C4-2B (cell line): ENCODE measurements around the gene TP53TG5.

Source experiments
- H3K27ac ChIP-seq: fragments of 450-650 bp; 2 replicates; pipeline ENCODE4 v1.5.1; 2017
- ZFX ChIP-seq: fragments of 450-650 bp; IDR thresholded peaks from 2 replicates; pipeline ENCODE4 v1.6.1; 2017
- TF ChIP-seq, protein P1 (sequence below): fragments of 450-650 bp; conservative IDR thresholded peaks from 2 replicates; pipeline ENCODE4 v1.5.1; 2017; ENCODE audit warnings: mild to moderate bottlenecking

Gene TP53TG5

DNA sequence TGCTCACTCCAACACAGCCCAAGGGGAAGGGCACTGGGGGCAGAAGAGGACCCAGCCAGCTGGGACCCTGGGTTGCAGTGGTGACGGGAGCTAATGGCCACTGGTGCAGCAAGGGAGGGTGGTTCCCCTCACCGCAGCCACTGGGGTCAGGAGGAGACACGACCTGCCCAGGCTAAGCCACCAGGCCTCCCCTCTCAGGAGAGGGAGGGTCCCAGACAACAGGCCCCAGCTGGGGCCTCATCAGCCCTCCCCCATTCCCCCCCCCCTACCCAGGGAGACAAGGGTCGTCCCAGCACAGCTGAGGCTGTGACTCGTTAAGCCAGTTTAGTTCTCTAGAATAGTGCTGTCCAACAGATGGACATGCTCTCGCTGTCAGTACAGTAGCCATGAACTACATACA is 52.8 kb downstream of the TP53TG5 start:
- H3K27ac ChIP-seq, result no peak overlapping the region
- TF ChIP-seq, protein P1, sequence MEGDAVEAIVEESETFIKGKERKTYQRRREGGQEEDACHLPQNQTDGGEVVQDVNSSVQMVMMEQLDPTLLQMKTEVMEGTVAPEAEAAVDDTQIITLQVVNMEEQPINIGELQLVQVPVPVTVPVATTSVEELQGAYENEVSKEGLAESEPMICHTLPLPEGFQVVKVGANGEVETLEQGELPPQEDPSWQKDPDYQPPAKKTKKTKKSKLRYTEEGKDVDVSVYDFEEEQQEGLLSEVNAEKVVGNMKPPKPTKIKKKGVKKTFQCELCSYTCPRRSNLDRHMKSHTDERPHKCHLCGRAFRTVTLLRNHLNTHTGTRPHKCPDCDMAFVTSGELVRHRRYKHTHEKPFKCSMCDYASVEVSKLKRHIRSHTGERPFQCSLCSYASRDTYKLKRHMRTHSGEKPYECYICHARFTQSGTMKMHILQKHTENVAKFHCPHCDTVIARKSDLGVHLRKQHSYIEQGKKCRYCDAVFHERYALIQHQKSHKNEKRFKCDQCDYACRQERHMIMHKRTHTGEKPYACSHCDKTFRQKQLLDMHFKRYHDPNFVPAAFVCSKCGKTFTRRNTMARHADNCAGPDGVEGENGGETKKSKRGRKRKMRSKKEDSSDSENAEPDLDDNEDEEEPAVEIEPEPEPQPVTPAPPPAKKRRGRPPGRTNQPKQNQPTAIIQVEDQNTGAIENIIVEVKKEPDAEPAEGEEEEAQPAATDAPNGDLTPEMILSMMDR, result no peak
- TF ChIP-seq ZFX, result no peak

DNA sequence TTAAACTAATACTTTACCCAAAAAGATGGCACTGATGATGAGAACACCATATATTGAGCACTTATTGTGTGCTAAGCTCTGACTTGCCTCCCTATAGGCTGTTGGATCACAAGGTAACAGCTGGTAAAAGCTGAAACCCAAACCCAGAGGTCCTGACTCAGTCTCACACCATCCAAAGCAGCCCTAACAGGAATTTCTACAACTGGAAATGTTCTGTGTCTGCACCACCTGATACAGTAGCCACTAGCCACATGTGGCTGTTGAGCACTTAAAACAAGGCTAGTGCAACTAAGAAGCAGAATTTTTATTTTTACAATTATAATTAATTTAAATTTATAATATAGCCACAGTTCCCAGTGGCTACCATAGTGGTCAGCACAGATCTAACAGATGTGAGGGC is 54.4 kb downstream of the TP53TG5 start:
- H3K27ac ChIP-seq, result no peak overlapping the region
- TF ChIP-seq, protein P1, result no peak
- TF ChIP-seq ZFX, result no peak

DNA sequence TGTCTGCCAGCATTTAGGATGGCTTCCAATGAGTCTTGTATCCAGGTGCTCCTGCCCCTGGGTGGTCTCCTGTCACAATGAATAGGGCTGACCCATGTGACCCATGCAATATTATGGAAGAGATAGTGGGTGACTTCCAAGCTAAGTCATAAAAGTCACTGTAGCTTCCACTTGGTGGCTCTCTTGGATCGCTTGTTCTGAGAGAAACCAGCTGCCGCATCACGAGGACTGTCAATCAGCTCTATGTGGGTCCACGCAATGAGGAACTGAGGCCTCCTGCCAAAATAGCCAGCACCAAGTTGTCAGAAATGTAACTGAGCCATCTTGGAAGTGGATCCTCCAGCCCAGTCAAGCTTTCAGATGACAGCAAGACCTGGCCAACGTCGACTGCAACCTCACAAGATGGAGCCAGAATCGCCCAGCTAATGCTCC is 55.2 kb downstream of the TP53TG5 start:
- TF ChIP-seq, protein P1, result peak; percentile 51
- no peak for TF ChIP-seq ZFX
- H3K27ac ChIP-seq, result no peak overlapping the region
